Measurements from ENCODE around the gene HBS1L.

GRCh38 chr6:134990262-134990661 lies 64.4 kb downstream of the HBS1L start:
- no peak for TF ChIP-seq CTCF (IDR thresholded peaks at IDR 0.05)
- TF ChIP-seq POLR2A (IDR thresholded peaks at IDR 0.05) = no peak

All from uterus (tissue), 2 donors.